Amygdala (tissue), 56 donors: Measurements from ENCODE around the gene HES7.

Experiments
- DNase-seq, 56 donors: peaks; one replicate each; lab custom pipeline; 2025; lab: John Stamatoyannopoulos, UW

Gene HES7

GRCh38 chr17:8156246-8156992, 32.5 kb upstream of the HES7 start:
- DNase-seq: peak; percentile 75 to 100 (median 99)

- DNase-seq: no peak
Measured at GRCh38 chr17:8155996-8156245, 32.0 kb upstream of the HES7 start.

- DNase-seq: peak in 2 of 56 donors; percentile 21 to 34
Measured at GRCh38 chr17:8155231-8155995, 31.5 kb upstream of the HES7 start.

GRCh38 chr17:8154608-8155155, 30.8 kb upstream of the HES7 start:
- no peak for DNase-seq

- DNase-seq: peak; percentile 70 to 99 (median 95)
Measured at GRCh38 chr17:8153957-8154607, 30.2 kb upstream of the HES7 start.

- DNase-seq: peak in 50 of 56 donors; percentile 8 to 86 (median 60)
Measured at GRCh38 chr17:8153525-8153956, 29.6 kb upstream of the HES7 start.

GRCh38 chr17:8153031-8153451, 29.1 kb upstream of the HES7 start:
- no peak for DNase-seq

- DNase-seq: peak; percentile 54 to 97 (median 91)
Measured at GRCh38 chr17:8152112-8152775, 28.3 kb upstream of the HES7 start, which contains the start of gene PER1. TSS of gene PER1 (minus strand) at chr17:8152404. CDS start at chr17:8150706, 1,698 bp downstream.

GRCh38 chr17:8151641-8152111, 27.8 kb upstream of the HES7 start:
- DNase-seq: peak in 47 of 56 donors; percentile 25 to 82 (median 57)

GRCh38 chr17:8151120-8151640, 27.3 kb upstream of the HES7 start:
- DNase-seq: peak in 54 of 56 donors; percentile 38 to 92 (median 78)

GRCh38 chr17:8150194-8151119, 26.6 kb upstream of the HES7 start:
- DNase-seq: no peak

- no peak for DNase-seq
Measured at GRCh38 chr17:8149419-8150193, 25.7 kb upstream of the HES7 start.

- DNase-seq: no peak
Measured at GRCh38 chr17:8148560-8148959, 24.7 kb upstream of the HES7 start.

GRCh38 chr17:8147805-8148404, 24.0 kb upstream of the HES7 start:
- DNase-seq: no peak

GRCh38 chr17:8147141-8147804, 23.4 kb upstream of the HES7 start:
- DNase-seq: no peak

- DNase-seq: no peak
Measured at GRCh38 chr17:8146381-8147140, 22.7 kb upstream of the HES7 start.
